HepG2 (cell line): ENCODE measurements around the gene PIF1.
"Not testable (repeated sequence)": the region's sequence is repeated elsewhere in the genome, so short reads cannot be mapped to it uniquely, and the experiment has no call there.

ENCODE experiments used
- CTCF ChIP-seq: sonication (generic); formaldehyde crosslinking; IDR thresholded peaks from 2 replicates; pipeline ENCODE4 v1.5.0; 2020; ENCODE audit warnings: mild to moderate bottlenecking, missing genetic modification reagents, moderate library complexity
- ESRRA ChIP-seq: sonication (generic); formaldehyde crosslinking; IDR thresholded peaks from 2 replicates; pipeline ENCODE4 v1.5.1; 2020; ENCODE audit warnings: mild to moderate bottlenecking, low read depth, missing genetic modification reagents
- FOXM1 ChIP-seq: sonication (generic); formaldehyde crosslinking; IDR thresholded peaks from 2 replicates; pipeline ENCODE4 v1.5.0; 2020; ENCODE audit warnings: missing genetic modification reagents
- HNRNPK ChIP-seq: fragments of 200-400 bp; formaldehyde crosslinking; IDR thresholded peaks from 2 replicates; pipeline ENCODE4 v1.6.1; 2018; ENCODE audit warnings: low read length, low read depth, moderate library complexity, mild to moderate bottlenecking; ENCODE audit not compliant: poor library complexity, severe bottlenecking
- KLF6 ChIP-seq: IDR thresholded peaks from 2 replicates; pipeline ENCODE4 v1.8.0; 2016; ENCODE audit warnings: missing biosample characterization, missing genetic modification reagents
- MEIS1 ChIP-seq: sonication (generic); formaldehyde crosslinking; IDR thresholded peaks from 2 replicates; pipeline ENCODE4 v1.9.0; 2021; ENCODE audit warnings: mild to moderate bottlenecking, missing genetic modification reagents, moderate library complexity, borderline replicate concordance
- POLR2A ChIP-seq, 2 experiments: IDR thresholded peaks; 2 replicates each; pipeline ENCODE4 v1.6.1; 2011; ENCODE audit warnings: low read depth in 2 of 2, low read length in 2 of 2, mild to moderate bottlenecking in 1 of 2, moderate library complexity in 1 of 2; ENCODE audit not compliant: insufficient read depth in 1 of 2
- REST ChIP-seq, 2 experiments: IDR thresholded peaks; 2 replicates each; pipeline ENCODE4 v1.6.1; 2011 to 2012; ENCODE audit warnings: low read length in 2 of 2, borderline replicate concordance in 1 of 2, low read depth in 1 of 2, mild to moderate bottlenecking in 1 of 2, moderate library complexity in 1 of 2
- SKI ChIP-seq: fragments of 450-650 bp; IDR thresholded peaks from one replicate; pipeline ENCODE4 v1.6.1; 2018; ENCODE audit warnings: mild to moderate bottlenecking; ENCODE audit not compliant: partially characterized antibody
- TRIM22 ChIP-seq: fragments of 450-650 bp; IDR thresholded peaks from 2 replicates; pipeline ENCODE4 v1.6.1; 2017
- ZBTB8A ChIP-seq: sonication (generic); formaldehyde crosslinking; IDR thresholded peaks from 2 replicates; pipeline ENCODE4 v1.4.0; 2020; ENCODE audit warnings: mild to moderate bottlenecking, low read depth, missing genetic modification reagents, borderline replicate concordance
- ZNF18 ChIP-seq: sonication (generic); formaldehyde crosslinking; IDR thresholded peaks from 2 replicates; pipeline ENCODE4 v1.8.0; 2022; ENCODE audit warnings: mild to moderate bottlenecking, missing genetic modification reagents; ENCODE audit not compliant: insufficient replicate concordance
- ZNF263 ChIP-seq: sonication (generic); formaldehyde crosslinking; IDR thresholded peaks from 2 replicates; pipeline ENCODE4 v1.4.0; 2020; ENCODE audit warnings: missing genetic modification reagents
- ZNF879 ChIP-seq: sonication (generic); formaldehyde crosslinking; IDR thresholded peaks from 2 replicates; pipeline ENCODE4 v1.8.1; 2023; ENCODE audit warnings: missing genetic modification reagents

DNA sequence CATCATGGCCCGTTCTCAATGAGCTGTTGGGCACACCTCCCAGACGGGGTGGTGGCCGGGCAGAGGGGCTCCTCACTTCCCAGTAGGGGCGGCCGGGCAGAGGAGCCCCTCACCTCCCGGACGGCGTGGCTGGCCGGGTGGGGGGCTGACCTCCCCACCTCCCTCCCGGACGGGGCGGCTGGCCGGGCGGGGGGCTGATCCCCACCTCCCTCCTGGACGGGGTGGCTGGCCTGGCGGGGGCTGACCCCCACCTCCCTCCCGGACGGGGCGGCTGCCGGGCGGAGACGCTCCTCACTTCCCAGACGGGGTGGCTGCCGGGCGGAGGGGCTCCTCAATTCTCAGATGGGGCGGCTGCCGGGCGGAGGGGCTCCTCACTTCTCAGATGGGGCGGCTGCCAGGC lies 26.5 kb downstream of the PIF1 start:
- not testable (repeated sequence) for TF ChIP-seq ZBTB8A; KLF6 (CRISPR knock-in tag); HNRNPK; ZNF18; POLR2A (IDR thresholded peaks at IDR 0.05; ENCODE audit: insufficient read depth in 1 of 2, low read depth in 2 of 2, low read length in 2 of 2); ESRRA (CRISPR knock-in tag); ZNF879; FOXM1; CTCF (CRISPR knock-in tag); ZNF263; SKI; TRIM22; MEIS1 (CRISPR knock-in tag); REST (IDR thresholded peaks at IDR 0.05; ENCODE audit: borderline replicate concordance in 1 of 2, low read depth in 1 of 2, low read length in 2 of 2)
